Fibroblast of peridontal ligament (primary cell): Measurements from ENCODE around the gene RREB1.

ENCODE experiments used
- DNase-seq: peaks from one replicate; pipeline ENCODE4 v3.0.0-alpha.2; 2010; ENCODE audit errors: extremely low read depth

The RREB1 gene

GRCh38 chr6:7122684-7123083 lies 14.9 kb downstream of the RREB1 start:
- no peak for DNase-seq

- DNase-seq: no peak
Observed at GRCh38 chr6:7124114-7124513, 16.4 kb downstream of the RREB1 start.

- no peak for DNase-seq
Observed at GRCh38 chr6:7124636-7125035, 16.9 kb downstream of the RREB1 start.

- DNase-seq: no peak
Observed at GRCh38 chr6:7125290-7125689, 17.5 kb downstream of the RREB1 start.

GRCh38 chr6:7126754-7127153 lies 19.0 kb downstream of the RREB1 start:
- no peak for DNase-seq

GRCh38 chr6:7127680-7128079 lies 19.9 kb downstream of the RREB1 start:
- no peak for DNase-seq

- DNase-seq: no peak
Observed at GRCh38 chr6:7129360-7129759, 21.6 kb downstream of the RREB1 start.

GRCh38 chr6:7129784-7130569 lies 22.2 kb downstream of the RREB1 start:
- DNase-seq: peak; percentile 63

- DNase-seq: no peak
Observed at GRCh38 chr6:7131390-7131789, 23.6 kb downstream of the RREB1 start.

GRCh38 chr6:7132398-7133035 lies 24.8 kb downstream of the RREB1 start:
- DNase-seq: no peak

GRCh38 chr6:7134999-7135745 lies 27.4 kb downstream of the RREB1 start:
- no peak for DNase-seq

GRCh38 chr6:7135755-7136154 lies 28.0 kb downstream of the RREB1 start:
- no peak for DNase-seq

- DNase-seq: no peak
Observed at GRCh38 chr6:7136859-7137334, 29.1 kb downstream of the RREB1 start.

GRCh38 chr6:7137335-7138045 lies 29.7 kb downstream of the RREB1 start:
- peak; percentile 44 for DNase-seq

GRCh38 chr6:7138046-7138531 lies 30.3 kb downstream of the RREB1 start:
- DNase-seq: no peak

GRCh38 chr6:7138921-7139358 lies 31.2 kb downstream of the RREB1 start:
- no peak for DNase-seq

GRCh38 chr6:7139835-7140470 lies 32.2 kb downstream of the RREB1 start:
- DNase-seq: no peak

GRCh38 chr6:7140631-7141378 lies 33.0 kb downstream of the RREB1 start:
- peak; percentile 64 for DNase-seq

GRCh38 chr6:7142228-7142801 lies 34.6 kb downstream of the RREB1 start:
- DNase-seq: no peak

GRCh38 chr6:7142918-7143475 lies 35.2 kb downstream of the RREB1 start:
- DNase-seq: no peak
